PC-9 (cell line): ENCODE results near the gene ASB10. TPM values are rescaled to one million over a fixed set of nuclear protein-coding genes. Genes with fewer than 3 reads are reported as not detected.

ENCODE experiments used
- BruUV-seq: library from RNA; stranded (reverse); fragments of 400-500 nt; replicated peaks from 2 replicates; lab custom pipeline; 2021; lab: Mats Ljungman, UMichigan
- CTCF ChIA-PET: fragments of 300-600 bp; sonication (Branson Sonifier 250); formaldehyde crosslinking; loops from one replicate; lab custom pipeline; 2022; ENCODE audit warnings: antibody characterized with exemption; lab: Charles Lee
- POLR2A ChIA-PET: fragments of 300-600 bp; sonication (Branson Sonifier 250); formaldehyde crosslinking; loops from one replicate; lab custom pipeline; 2022; ENCODE audit warnings: antibody characterized with exemption; ENCODE audit not compliant: unreplicated experiment; lab: Charles Lee
- DNase-seq, 2 experiments: peaks; one replicate each; pipeline versions ENCODE4 v3.0.0 to v3.0.0-alpha.2; 2015 to 2022; ENCODE audit warnings: mixed read lengths in 1 of 2
- H2AFZ ChIP-seq: fragments of 200-600 bp; sonication (generic); 2 replicates; pipeline ENCODE4 v1.8.1; 2017; ENCODE audit warnings: antibody characterized with exemption
- H3F3A ChIP-seq: fragments of 200-600 bp; sonication (generic); 2 replicates; pipeline ENCODE4 v1.8.1; 2017; ENCODE audit warnings: antibody characterized with exemption, mild to moderate bottlenecking, low read depth; ENCODE audit not compliant: insufficient read depth
- H3K27ac ChIP-seq: fragments of 200-600 bp; sonication (generic); 2 replicates; pipeline ENCODE4 v1.6.1; 2016; ENCODE audit warnings: mixed run types
- H3K27me3 ChIP-seq: fragments of 200-600 bp; sonication (generic); 2 replicates; pipeline ENCODE4 v1.6.1; 2016; ENCODE audit warnings: low read depth, mixed run types; ENCODE audit not compliant: insufficient read depth
- H3K36me3 ChIP-seq: fragments of 200-600 bp; sonication (generic); 2 replicates; pipeline ENCODE4 v1.6.1; 2016; ENCODE audit warnings: low read depth, mixed run types
- H3K4me1 ChIP-seq: fragments of 200-600 bp; sonication (generic); replicated peaks from 2 replicates; pipeline ENCODE4 v1.6.1; 2016; ENCODE audit warnings: mixed run types; ENCODE audit not compliant: insufficient read depth
- H3K4me2 ChIP-seq: fragments of 200-600 bp; sonication (generic); 2 replicates; pipeline ENCODE4 v1.6.1; 2017; ENCODE audit warnings: mixed run types
- H3K4me3 ChIP-seq: fragments of 200-600 bp; sonication (generic); 2 replicates; pipeline ENCODE4 v1.6.1; 2016; ENCODE audit warnings: mixed run types
- H3K79me2 ChIP-seq: fragments of 200-600 bp; sonication (generic); 2 replicates; pipeline ENCODE4 v1.6.1; 2017; ENCODE audit warnings: low read depth, mixed run types
- H3K9me2 ChIP-seq: fragments of 200-600 bp; sonication (generic); 2 replicates; pipeline ENCODE4 v1.8.1; 2017; ENCODE audit warnings: mild to moderate bottlenecking; ENCODE audit not compliant: insufficient read depth
- H3K9me3 ChIP-seq: fragments of 200-600 bp; sonication (generic); 2 replicates; pipeline ENCODE4 v1.8.1; 2016; ENCODE audit warnings: low read depth; ENCODE audit not compliant: insufficient read depth
- H4K20me1 ChIP-seq: fragments of 200-600 bp; sonication (generic); 2 replicates; pipeline ENCODE4 v1.8.1; 2017; ENCODE audit not compliant: insufficient read depth
- EZH2 ChIP-seq: fragments of 200-600 bp; sonication (generic); IDR thresholded peaks from 2 replicates; pipeline ENCODE4 v1.8.0; 2017; ENCODE audit warnings: antibody characterized with exemption, low read depth
- intact Hi-C: fragments of 100-400 bp; cut with micrococcal nuclease; formaldehyde crosslinking; loops from one replicate; pipeline ENCODE4 v1.10.0; 2022; ENCODE audit not compliant: unreplicated experiment
- total RNA-seq: library from RNA; stranded (reverse); gene quantifications from 2 replicates; pipeline ENCODE4 v1.2.3, GENCODE V29; 2021
- TF ChIP-seq, protein P1 (sequence below): fragments of 200-600 bp; sonication (generic); conservative IDR thresholded peaks from 2 replicates; pipeline ENCODE4 v1.6.1; 2017; ENCODE audit warnings: mixed run types, antibody characterized with exemption, mild to moderate bottlenecking, moderate library complexity

ASB10 gene
- total RNA-seq, 1 experiment from 2014 or later, result not detected

- Histone ChIP-seq H3F3A (peaks cover 17% of the 10 kb centered on the region; the same call in 1 of the 2 replicates), H4K20me1 (no peaks in the 10 kb centered on the region; the same call in 1 of the 2 replicates), H3K9me3 (no peaks in the 10 kb centered on the region), H3K36me3 (peaks cover 35% of the 10 kb centered on the region), H2AFZ (peak within 1 kb of the TSS; percentile 87), H3K79me2 (peaks cover 23% of the 10 kb centered on the region), H3K4me2 (peak within 1 kb of the TSS; percentile 94), H3K4me3 (peak within 1 kb of the TSS; percentile 70), H3K27me3 (no peaks in the 10 kb centered on the region), H3K4me1 (peaks cover 30% of the 10 kb centered on the region), H3K9me2 (no peaks in the 10 kb centered on the region), H3K27ac (peak within 1 kb of the TSS; percentile 66)
- TF ChIP-seq, protein P1, sequence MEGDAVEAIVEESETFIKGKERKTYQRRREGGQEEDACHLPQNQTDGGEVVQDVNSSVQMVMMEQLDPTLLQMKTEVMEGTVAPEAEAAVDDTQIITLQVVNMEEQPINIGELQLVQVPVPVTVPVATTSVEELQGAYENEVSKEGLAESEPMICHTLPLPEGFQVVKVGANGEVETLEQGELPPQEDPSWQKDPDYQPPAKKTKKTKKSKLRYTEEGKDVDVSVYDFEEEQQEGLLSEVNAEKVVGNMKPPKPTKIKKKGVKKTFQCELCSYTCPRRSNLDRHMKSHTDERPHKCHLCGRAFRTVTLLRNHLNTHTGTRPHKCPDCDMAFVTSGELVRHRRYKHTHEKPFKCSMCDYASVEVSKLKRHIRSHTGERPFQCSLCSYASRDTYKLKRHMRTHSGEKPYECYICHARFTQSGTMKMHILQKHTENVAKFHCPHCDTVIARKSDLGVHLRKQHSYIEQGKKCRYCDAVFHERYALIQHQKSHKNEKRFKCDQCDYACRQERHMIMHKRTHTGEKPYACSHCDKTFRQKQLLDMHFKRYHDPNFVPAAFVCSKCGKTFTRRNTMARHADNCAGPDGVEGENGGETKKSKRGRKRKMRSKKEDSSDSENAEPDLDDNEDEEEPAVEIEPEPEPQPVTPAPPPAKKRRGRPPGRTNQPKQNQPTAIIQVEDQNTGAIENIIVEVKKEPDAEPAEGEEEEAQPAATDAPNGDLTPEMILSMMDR, result no peak
- no peak for TF ChIP-seq EZH2
- BruUV-seq, result no TSS peak
- ChIA-PET POLR2A (interaction anchor here (0.6 to 1.4 kb wide), 7 partner anchors 14 to 1372 kb away, joined by 3 to 7 read pairs (median 6); no protein-coding TSS in a partner anchor), CTCF (interaction anchor here (0.6 to 2.5 kb wide), 6 partner anchors 17 to 144 kb away, joined by 3 to 23 read pairs (median 3); no protein-coding TSS in a partner anchor)
- intact Hi-C loops, result loop anchor here (1.0 to 5.0 kb wide), 2 partner anchors 115 to 169 kb away; no protein-coding TSS in a partner anchor
- DNase-seq, result peak; percentile 98 to 99
Measured at GRCh38 chr7:151226875-151227782, 40.1 kb upstream of the ASB10 start, which contains the start of gene ABCF2. TSS of gene ABCF2 (minus strand) at chr7:151227205. CDS start at chr7:151226458, 747 bp downstream.

- CTCF ChIA-PET, result interaction anchor here (0.6 to 2.5 kb wide), 3 partner anchors 17 to 144 kb away, joined by 3 to 23 read pairs (median 3); no protein-coding TSS in a partner anchor
- BruUV-seq, result no TSS peak
- peak overlapping the region; percentile 24; the same call in 1 of the 2 replicates for H3K27ac ChIP-seq
- H3K4me1 ChIP-seq, result peaks cover 26% of the 10 kb centered on the region
- H3K9me2 ChIP-seq, result no peaks in the 10 kb centered on the region
- peaks cover 23% of the 10 kb centered on the region for H3K79me2 ChIP-seq
- H3K9me3 ChIP-seq, result no peaks in the 10 kb centered on the region
- H3K4me3 ChIP-seq, result peak overlapping the region; percentile 70
- intact Hi-C loops, result loop anchor here (5.0 kb wide), 1 partner anchor 114 kb away; no protein-coding TSS in a partner anchor
- H4K20me1 ChIP-seq, result no peaks in the 10 kb centered on the region; the same call in 1 of the 2 replicates
- no peak for DNase-seq
- peaks cover 13% of the 10 kb centered on the region; the same call in 1 of the 2 replicates for H3F3A ChIP-seq
- peaks cover 38% of the 10 kb centered on the region for H3K36me3 ChIP-seq
- H3K4me2 ChIP-seq, result peak overlapping the region; percentile 94
- H3K27me3 ChIP-seq, result no peaks in the 10 kb centered on the region
- H2AFZ ChIP-seq, result peak overlapping the region; percentile 75
- POLR2A ChIA-PET, result interaction anchor here (0.6 to 1.4 kb wide), 2 partner anchors 110 to 324 kb away, joined by 6 to 7 read pairs; no protein-coding TSS in a partner anchor
- TF ChIP-seq, protein P1, result no peak
- TF ChIP-seq EZH2, result no peak
Measured at GRCh38 chr7:151226560-151226874, 39.5 kb upstream of the ASB10 start.

DNA sequence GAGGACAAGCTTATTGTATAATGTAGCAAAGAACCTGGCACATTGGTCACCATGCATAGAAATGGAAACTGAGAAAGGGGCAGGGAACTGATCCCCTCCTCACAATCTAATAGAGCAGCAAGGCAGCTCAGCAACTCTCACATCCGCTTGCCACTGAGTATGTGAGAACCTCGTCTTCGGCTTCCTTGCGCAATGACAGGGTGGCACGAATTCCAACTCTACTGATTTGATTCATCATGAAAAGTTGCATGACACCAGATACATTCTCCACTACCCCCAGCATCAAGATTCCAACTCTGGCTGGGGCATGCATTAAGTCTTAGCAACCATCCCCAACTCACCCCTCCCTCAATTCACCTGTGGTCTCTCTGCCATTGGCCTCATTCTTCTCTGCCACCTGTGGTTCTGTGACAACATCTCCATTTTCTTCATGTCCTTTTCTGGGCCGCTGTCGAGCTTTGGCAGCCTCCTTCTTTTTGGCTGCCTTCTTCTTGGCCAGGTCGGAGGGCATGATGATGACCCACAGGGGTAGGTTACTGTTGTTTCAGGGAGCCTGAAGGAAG lies 39.0 kb upstream of the ASB10 start:
- H2AFZ ChIP-seq, result peak overlapping the region; percentile 75
- intact Hi-C loops, result loop anchor here (5.0 kb wide), 1 partner anchor 114 kb away; no protein-coding TSS in a partner anchor
- DNase-seq, result no peak

More for the DNA sequence above, 39.0 kb upstream of the ASB10 start:
- Histone ChIP-seq H3K27ac (no peak overlapping the region), H3K27me3 (no peaks in the 10 kb centered on the region), H4K20me1 (no peaks in the 10 kb centered on the region; the same call in 1 of the 2 replicates), H3K4me2 (peak overlapping the region; percentile 94), H3K9me2 (no peaks in the 10 kb centered on the region), H3K79me2 (peaks cover 23% of the 10 kb centered on the region), H3K4me1 (peaks cover 22% of the 10 kb centered on the region), H3K36me3 (peaks cover 38% of the 10 kb centered on the region), H3F3A (peaks cover 13% of the 10 kb centered on the region; the same call in 1 of the 2 replicates), H3K9me3 (no peaks in the 10 kb centered on the region), H3K4me3 (peak overlapping the region; percentile 70)
- BruUV-seq, result no TSS peak
- TF ChIP-seq EZH2, result no peak
- TF ChIP-seq, protein P1, result no peak
- ChIA-PET CTCF (no interaction called here), POLR2A (interaction anchor here (1.4 kb wide), 1 partner anchor 110 kb away, joined by 7 read pairs; no protein-coding TSS in a partner anchor)
